GM12872 (cell line): Measurements from ENCODE around the gene DISC1.

Source experiments
- TF ChIP-seq, protein P1 (sequence below): IDR thresholded peaks from 3 replicates; pipeline ENCODE4 v1.5.1; 2011; ENCODE audit warnings: low read depth, mild to moderate bottlenecking, low read length, moderate library complexity; ENCODE audit not compliant: insufficient read depth

DISC1 gene

DNA sequence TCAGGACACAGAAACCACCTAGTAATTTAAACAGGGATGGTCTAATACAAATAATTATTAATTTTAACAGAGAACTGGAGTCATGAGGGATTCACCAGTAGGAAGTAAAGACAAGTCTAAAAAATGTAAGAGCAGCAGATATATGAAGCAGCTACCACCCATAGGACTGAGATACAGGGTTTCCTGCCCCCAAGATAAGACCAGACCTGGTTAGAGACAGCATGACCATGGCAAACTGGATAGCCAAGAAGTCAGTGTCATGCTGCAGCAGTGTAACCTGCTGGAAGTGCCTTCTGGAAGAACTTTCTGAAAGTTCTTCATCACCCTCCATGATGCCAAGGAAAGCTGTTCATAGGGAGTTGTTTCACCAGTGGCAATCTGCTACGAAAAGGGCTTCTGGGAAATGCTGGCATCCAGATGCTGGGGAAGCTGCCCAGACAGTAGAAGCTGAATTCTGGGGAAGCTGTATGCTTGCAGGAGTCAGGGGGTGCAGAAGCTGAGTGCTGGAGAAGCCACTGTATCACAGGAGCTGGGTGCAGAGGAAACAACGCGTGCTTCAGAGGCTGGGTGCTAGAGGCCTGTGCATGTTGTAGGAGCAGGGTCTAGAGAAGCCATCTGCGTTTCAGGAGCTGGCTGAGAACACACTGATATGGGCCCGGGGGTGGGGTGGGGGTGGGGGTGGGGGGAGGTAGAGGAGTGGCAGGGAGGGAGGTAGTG lies 356.4 kb downstream of the DISC1 start:
- TF ChIP-seq, protein P1, sequence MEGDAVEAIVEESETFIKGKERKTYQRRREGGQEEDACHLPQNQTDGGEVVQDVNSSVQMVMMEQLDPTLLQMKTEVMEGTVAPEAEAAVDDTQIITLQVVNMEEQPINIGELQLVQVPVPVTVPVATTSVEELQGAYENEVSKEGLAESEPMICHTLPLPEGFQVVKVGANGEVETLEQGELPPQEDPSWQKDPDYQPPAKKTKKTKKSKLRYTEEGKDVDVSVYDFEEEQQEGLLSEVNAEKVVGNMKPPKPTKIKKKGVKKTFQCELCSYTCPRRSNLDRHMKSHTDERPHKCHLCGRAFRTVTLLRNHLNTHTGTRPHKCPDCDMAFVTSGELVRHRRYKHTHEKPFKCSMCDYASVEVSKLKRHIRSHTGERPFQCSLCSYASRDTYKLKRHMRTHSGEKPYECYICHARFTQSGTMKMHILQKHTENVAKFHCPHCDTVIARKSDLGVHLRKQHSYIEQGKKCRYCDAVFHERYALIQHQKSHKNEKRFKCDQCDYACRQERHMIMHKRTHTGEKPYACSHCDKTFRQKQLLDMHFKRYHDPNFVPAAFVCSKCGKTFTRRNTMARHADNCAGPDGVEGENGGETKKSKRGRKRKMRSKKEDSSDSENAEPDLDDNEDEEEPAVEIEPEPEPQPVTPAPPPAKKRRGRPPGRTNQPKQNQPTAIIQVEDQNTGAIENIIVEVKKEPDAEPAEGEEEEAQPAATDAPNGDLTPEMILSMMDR, result no peak

DNA sequence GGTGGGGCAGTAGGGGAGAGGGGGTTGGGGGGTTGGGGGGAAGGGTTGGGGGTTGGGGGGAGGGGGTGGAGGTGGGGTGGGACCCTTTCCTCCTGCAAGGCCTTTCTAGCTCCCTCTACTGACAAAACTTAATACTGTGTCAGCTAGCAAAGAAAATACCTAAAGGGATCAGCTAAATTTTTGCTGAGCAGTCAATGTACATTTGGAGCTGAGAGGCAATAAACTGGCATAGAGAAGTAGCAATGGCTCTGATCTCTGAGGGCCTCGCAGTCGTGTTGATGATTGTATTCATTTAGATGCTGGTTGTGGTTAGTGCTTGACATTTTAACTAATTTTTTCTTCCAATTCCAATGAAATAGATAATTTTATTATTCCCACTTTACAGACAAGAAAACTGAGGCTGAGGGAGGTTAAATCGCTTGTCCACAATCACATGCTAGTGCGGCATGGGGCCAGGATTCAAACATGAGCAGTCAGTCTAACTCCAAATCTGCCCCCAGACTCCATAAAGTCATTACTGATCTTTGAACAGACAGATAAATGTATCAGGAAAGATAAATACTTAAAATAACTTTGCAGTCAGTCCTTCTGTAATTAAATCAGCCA lies 357.1 kb downstream of the DISC1 start:
- TF ChIP-seq, protein P1, result no peak

DNA sequence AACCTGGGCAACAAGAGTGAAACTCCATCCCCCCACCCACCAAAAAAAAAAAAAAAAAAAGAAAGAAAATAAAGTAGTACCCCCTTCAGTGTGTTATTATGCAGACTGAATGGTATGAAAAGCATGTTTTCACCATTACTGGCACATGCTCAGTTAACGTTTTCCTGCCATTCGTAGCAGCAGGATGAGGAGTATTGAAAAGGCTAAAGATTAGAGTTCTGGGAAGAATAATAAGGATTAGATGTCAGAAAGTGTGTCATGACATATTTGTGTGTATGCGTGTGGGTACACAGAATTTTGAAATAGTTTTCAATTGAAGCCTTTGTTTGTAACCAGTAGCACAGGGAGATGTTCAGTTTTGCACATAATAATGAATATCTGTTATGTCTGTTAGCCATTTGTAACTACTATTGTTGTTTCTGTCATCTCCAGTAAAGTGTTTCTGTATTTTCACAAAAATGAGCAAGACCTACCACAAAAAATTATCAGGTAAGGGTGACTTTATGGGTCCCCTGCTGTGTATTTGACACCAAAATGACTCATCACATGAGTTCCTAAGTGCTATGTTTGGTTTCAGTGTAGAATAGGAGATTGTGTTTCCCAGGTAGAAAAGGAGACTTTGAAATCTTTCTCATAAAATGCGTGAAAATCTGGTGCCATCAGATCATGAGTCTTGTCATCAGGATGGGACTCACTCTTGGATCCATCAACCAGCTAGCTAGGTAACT lies 358.9 kb downstream of the DISC1 start:
- TF ChIP-seq, protein P1, result no peak

DNA sequence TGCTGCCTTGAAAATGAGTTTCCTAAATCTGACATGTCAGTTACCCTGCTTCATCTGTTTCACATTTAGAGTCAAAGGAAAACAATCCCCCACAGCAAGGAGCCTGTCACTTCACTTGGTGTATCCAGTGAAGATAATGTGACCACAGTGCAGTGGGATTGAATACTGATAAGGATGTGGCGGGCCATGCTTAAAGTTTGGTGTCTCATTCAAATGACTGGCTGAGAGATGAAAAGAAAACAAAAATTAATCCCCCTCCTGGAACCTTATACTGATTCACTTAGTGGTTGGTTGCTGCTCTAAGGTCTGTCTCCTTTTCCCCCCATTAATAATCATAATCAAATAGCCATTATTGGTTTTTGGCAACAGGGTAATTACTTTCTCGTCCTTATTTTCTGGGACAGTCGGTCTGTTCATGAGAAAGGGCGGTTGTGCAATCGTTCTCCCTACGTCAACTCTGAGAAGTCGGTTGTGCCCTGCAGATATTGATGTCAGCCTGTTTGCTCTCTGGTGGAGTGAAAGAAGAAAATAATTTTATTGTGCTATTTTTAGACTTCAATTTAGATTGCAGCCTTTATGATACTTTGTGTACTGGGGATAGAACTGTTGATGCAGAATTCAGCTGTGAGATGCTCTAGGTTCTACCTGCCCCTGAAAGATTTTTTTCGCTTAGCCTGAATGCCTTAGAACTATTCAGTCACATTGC lies 360.2 kb downstream of the DISC1 start:
- TF ChIP-seq, protein P1, result no peak

DNA sequence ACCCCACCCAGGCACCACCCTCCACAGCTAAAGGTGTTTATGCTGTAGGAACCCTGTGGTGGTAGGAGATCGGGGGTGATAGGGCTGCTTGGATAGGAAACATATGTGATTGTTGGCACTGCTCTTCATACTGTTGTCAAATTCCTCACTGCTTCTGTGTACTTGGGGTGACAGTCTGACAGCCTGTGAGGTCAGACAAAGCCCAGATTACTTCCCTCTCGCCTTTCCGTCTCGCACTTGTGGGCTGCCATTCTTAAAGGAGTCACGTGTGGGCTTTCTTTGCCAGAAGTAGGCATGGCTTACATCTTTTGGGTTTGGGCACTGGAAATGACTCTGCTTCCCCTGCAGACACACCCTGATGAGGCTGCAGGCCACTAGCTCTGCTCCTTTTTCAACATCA lies 363.8 kb downstream of the DISC1 start:
- TF ChIP-seq, protein P1, result no peak

DNA sequence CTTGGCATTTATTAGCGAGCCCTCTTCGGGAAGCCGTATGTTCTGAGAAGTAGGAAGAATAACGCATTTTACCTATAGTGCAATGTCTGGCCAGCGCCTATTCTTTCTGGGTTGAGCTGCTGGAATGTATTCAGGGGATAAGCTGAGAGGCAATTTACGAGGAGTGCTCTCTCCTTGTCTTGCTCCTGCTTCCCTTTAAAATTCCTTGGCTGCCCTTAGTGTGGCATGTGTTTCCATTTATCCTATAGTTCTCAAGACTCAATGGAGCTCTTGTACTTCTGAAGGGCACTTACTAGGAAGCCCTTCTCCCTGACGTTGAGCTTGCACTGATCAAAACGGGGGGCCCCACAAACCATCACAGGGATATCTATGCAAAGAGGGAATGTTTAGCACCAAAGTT lies 364.6 kb downstream of the DISC1 start:
- TF ChIP-seq, protein P1, result no peak

DNA sequence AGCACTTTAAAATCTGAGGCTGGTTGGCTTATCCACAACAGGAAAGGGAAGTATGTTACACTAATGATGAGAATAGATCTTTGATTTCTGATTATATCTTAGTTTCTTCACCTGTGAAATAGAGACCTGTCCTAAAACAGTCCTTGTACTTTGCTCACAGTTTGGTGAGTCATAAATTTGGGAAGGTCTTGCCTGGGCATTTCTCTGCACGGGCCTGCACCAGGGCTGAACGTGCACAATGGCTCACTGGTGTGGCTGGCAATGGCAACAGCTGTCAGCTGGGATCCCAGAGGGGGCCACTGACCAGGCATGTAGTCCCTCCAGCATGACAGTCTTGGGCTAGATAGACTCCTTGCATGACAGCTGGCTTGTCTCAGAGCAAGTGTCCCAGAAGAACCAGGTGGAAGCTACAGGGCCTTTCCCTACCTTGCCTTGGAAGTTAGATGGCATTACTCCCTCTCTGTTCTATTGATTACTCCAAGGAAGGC lies 367.4 kb downstream of the DISC1 start:
- TF ChIP-seq, protein P1, result no peak
